Psoas muscle (tissue), 8 donors: ENCODE results near the gene ADCYAP1R1. TPM values are rescaled to one million over a fixed set of nuclear protein-coding genes. Genes with fewer than 3 reads are reported as not detected.

Experiments
- ATAC-seq, 4 donors: fragments of 200-7000 bp; cut with Tn5 transposase; one replicate each; pipeline ENCODE4 v1.9.1; 2020; ENCODE audit warnings: moderate library complexity in 3 of 4, mild to moderate bottlenecking in 2 of 4
- DNase-seq, 2 donors: peaks; one replicate each; pipeline ENCODE4 v3.0.0-alpha.2; 2020
- H3K27ac ChIP-seq: fragments of 200-600 bp; one replicate; pipeline ENCODE4 v1.8.0; 2022
- H3K27me3 ChIP-seq, 3 donors: fragments of 200-600 bp in 1 of 3; one replicate each; pipeline versions ENCODE4 v1.6.1 to v1.8.0; 2013 to 2022; ENCODE audit warnings: low read length in 2 of 3, mild to moderate bottlenecking in 2 of 3, moderate library complexity in 1 of 3; ENCODE audit not compliant: insufficient read depth in 3 of 3
- H3K36me3 ChIP-seq, 2 donors: fragments of 200-600 bp in 1 of 2; one replicate each; pipeline versions ENCODE4 v1.6.1 to v1.8.0; 2013 to 2022; ENCODE audit warnings: low read depth in 1 of 2, mild to moderate bottlenecking in 1 of 2, moderate library complexity in 1 of 2; ENCODE audit not compliant: insufficient read depth in 1 of 2
- H3K4me1 ChIP-seq: fragments of 200-600 bp; one replicate; pipeline ENCODE4 v1.8.0; 2022
- H3K4me3 ChIP-seq: fragments of 200-600 bp; one replicate; pipeline ENCODE4 v1.8.0; 2022; ENCODE audit warnings: mild to moderate bottlenecking
- H3K9me3 ChIP-seq: fragments of 200-600 bp; one replicate; pipeline ENCODE4 v1.8.0; 2022
- CTCF ChIP-seq: fragments of 200-600 bp; IDR thresholded peaks from one replicate; pipeline ENCODE4 v1.8.0; 2022; ENCODE audit warnings: antibody characterized with exemption
- WGBS, 3 donors: extraction: QIAGEN DNeasy Blood & Tissue Kit; methylation state at CpG; one replicate each; pipeline versions ENCODE4 v1.1.6 to v1.1.7; 2013; 5-methylcytosine and 5-hydroxymethylcytosine counted together
- intact Hi-C, 2 donors: fragments of 100-400 bp; cut with DNase I; formaldehyde crosslinking; loops; one replicate each; pipeline versions ENCODE4 v1.11.0 to v1.14.2; 2022
- polyA plus RNA-seq, 3 donors: library from polyadenylated mRNA; stranded (reverse); fragments of 200-250 nt; gene quantifications; one replicate each; pipeline ENCODE4 v1.2.3, GENCODE V29; 2013
- total RNA-seq, 4 donors: library from RNA; stranded (reverse); fragmentation: NEBNext Ultra II Directional in 2 of 4; extraction: Animal tissue kit (Norgen Biotek cat#: 25700) in 2 of 4; gene quantifications; one replicate each; pipeline versions ENCODE4 v1.2.1 to v1.2.4, GENCODE V29; 2021 to 2023
- donor health status: healthy with polysubstance abuse.
- donor health status: DM: no; HTN: no; CAD: no; lungs with moderate emphysema.
- donor health status: Bipolar disorder and iron deficiency.
- donor health status: healthy.
- donor health status: DM: yes; HTN: yes; CAD: no.
- donor health status: DM: no; HTN: no; CAD: no.
- donor health status: DM: no; HTN: no; CAD: no.
- donor health status: DM: yes; HTN: yes; CAD: no.

ADCYAP1R1 gene
- total and polyA plus RNA-seq, 7 donors: 0.40 to 6.6 (median 1.2) TPM

- 80 to 84% (median 81%) methylated on average over 7 of the region's 7 CpGs for WGBS, 3 donors
- no peak for TF ChIP-seq CTCF
- no peaks in the 10 kb centered on the region for H3K36me3 ChIP-seq
- peaks cover 0 to 10% (median 0%) of the 10 kb centered on the region in 3 donors for H3K27me3 ChIP-seq
- no peak for ATAC-seq
- intact Hi-C loops: no loop called here
- H3K9me3 ChIP-seq: no peaks in the 10 kb centered on the region
- DNase-seq: no peak
- no peak overlapping the region for H3K4me3 ChIP-seq
- H3K4me1 ChIP-seq: no peaks in the 10 kb centered on the region
- H3K27ac ChIP-seq: no peak overlapping the region
Observed at GRCh38 chr7:31105256-31105950, 53.3 kb downstream of the ADCYAP1R1 start.

- Histone ChIP-seq H3K36me3 (no peaks in the 10 kb centered on the region), H3K27me3 (peaks cover 0 to 10% (median 0%) of the 10 kb centered on the region in 3 donors), H3K9me3 (no peaks in the 10 kb centered on the region), H3K4me1 (no peaks in the 10 kb centered on the region), H3K4me3 (no peak overlapping the region), H3K27ac (no peak overlapping the region)
- DNase-seq (no peak), ATAC-seq (no peak)
- no peak for TF ChIP-seq CTCF
- intact Hi-C loops: no loop called here
- WGBS, 3 donors: 89 to 93% (median 90%) methylated on average over 13 of the region's 13 CpGs
Observed at GRCh38 chr7:31106303-31107105, 54.4 kb downstream of the ADCYAP1R1 start.

GRCh38 chr7:31107106-31108090 is 55.3 kb downstream of the ADCYAP1R1 start:
- TF ChIP-seq CTCF: no peak

GRCh38 chr7:31108097-31108657 is 56.1 kb downstream of the ADCYAP1R1 start:
- H3K27me3 ChIP-seq: peaks cover 0 to 5% (median 0%) of the 10 kb centered on the region in 3 donors

More at GRCh38 chr7:31107106-31108090, 55.3 kb downstream of the ADCYAP1R1 start:
- H3K27ac ChIP-seq: no peak overlapping the region
- ATAC-seq (no peak), DNase-seq (no peak)
- intact Hi-C loops: no loop called here
- no peaks in the 10 kb centered on the region for H3K4me1 ChIP-seq
- H3K27me3 ChIP-seq: peaks cover 0 to 10% (median 0%) of the 10 kb centered on the region in 3 donors
- 85 to 90% (median 86%) methylated on average over 15 of the region's 15 CpGs for WGBS, 3 donors
- H3K36me3 ChIP-seq: no peaks in the 10 kb centered on the region
- no peak overlapping the region for H3K4me3 ChIP-seq
- no peaks in the 10 kb centered on the region for H3K9me3 ChIP-seq

More at GRCh38 chr7:31108097-31108657, 56.1 kb downstream of the ADCYAP1R1 start:
- TF ChIP-seq CTCF: no peak
- no peak for DNase-seq
- Histone ChIP-seq H3K4me1 (no peaks in the 10 kb centered on the region), H3K4me3 (no peak overlapping the region), H3K9me3 (no peaks in the 10 kb centered on the region), H3K27ac (no peak overlapping the region), H3K36me3 (no peaks in the 10 kb centered on the region)
- intact Hi-C loops: no loop called here
- no peak for ATAC-seq
- WGBS, 3 donors: 74 to 80% (median 77%) methylated on average over 1 of the region's 1 CpG
